ENCODE results near the gene ARAP2. TPM values are rescaled to one million over a fixed set of nuclear protein-coding genes. Genes with fewer than 3 reads are reported as not detected.

The ARAP2 gene
- total RNA-seq, 1 donor from 2014 or later = 59.1 TPM

DNA sequence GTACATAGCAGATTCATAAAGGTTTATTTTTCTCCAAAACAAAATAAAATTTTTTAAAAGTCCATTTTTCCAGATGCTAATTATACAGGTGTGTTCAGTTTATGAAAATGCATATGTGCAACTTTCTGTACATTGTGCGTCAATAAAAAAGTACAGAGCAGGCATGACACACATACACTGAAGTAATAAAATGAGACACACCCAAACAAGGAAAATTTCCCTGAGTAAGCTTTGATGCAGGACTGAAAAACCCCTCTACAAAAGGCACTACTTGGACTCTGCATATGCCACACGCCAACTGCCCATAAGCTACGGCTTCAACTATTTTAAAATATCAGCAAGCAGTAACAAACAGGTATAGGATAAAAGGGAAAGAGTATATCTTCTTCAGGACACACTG lies 13.8 kb downstream of the ARAP2 start:
- TF ChIP-seq, protein P1, sequence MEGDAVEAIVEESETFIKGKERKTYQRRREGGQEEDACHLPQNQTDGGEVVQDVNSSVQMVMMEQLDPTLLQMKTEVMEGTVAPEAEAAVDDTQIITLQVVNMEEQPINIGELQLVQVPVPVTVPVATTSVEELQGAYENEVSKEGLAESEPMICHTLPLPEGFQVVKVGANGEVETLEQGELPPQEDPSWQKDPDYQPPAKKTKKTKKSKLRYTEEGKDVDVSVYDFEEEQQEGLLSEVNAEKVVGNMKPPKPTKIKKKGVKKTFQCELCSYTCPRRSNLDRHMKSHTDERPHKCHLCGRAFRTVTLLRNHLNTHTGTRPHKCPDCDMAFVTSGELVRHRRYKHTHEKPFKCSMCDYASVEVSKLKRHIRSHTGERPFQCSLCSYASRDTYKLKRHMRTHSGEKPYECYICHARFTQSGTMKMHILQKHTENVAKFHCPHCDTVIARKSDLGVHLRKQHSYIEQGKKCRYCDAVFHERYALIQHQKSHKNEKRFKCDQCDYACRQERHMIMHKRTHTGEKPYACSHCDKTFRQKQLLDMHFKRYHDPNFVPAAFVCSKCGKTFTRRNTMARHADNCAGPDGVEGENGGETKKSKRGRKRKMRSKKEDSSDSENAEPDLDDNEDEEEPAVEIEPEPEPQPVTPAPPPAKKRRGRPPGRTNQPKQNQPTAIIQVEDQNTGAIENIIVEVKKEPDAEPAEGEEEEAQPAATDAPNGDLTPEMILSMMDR (IDR thresholded peaks at IDR 0.05) = no peak
- H3K36me3 Mint-ChIP-seq (ENCODE audit: low read depth) = peaks cover 32% of the 10 kb centered on the region
- H3K27ac Mint-ChIP-seq = no peak overlapping the region
- ChIA-PET CTCF (no interaction called here), POLR2A (interaction anchor here (0.7 to 1.0 kb wide), 2 partner anchors 12 to 14 kb away, joined by 3 read pairs; partner anchors contain the start of gene ARAP2)
- no peak for ATAC-seq (ENCODE audit: low read depth)
- intact Hi-C loops (cut with micrococcal nuclease) = no loop called here
- peaks cover 75% of the 10 kb centered on the region for H3K4me1 Mint-ChIP-seq
- DNase-seq = no peak
- H3K9me3 Mint-ChIP-seq = peaks cover 4% of the 10 kb centered on the region
- no peaks in the 10 kb centered on the region for H3K27me3 Mint-ChIP-seq
- H3K4me3 Mint-ChIP-seq = no peak overlapping the region

DNA sequence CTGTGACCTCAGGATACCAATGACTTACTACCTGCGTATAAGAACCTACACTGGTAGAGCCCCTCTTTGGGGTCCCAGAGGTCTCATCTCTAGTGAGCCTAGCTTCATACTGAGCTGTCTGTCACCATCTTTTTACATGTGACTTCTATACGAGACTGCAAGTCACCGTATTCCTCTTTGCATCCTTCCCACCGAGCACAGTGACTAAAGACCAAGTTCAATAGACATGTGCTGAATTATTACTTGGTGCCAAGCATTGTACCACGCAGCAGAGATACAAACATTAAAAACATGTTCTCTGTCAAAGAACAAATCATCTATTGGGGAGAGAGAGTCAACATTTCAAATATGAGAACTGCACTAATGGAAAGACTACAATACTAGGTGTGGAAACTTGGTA lies 16.4 kb downstream of the ARAP2 start:
- no peak overlapping the region for H3K4me3 Mint-ChIP-seq
- H3K27ac Mint-ChIP-seq = peak overlapping the region; percentile 27
- intact Hi-C loops (cut with micrococcal nuclease) = loop anchor here (2.0 kb wide), 1 partner anchor 15 kb away; no protein-coding TSS in a partner anchor
- H3K9me3 Mint-ChIP-seq = no peaks in the 10 kb centered on the region
- TF ChIP-seq, protein P1 (IDR thresholded peaks at IDR 0.05) = no peak
- DNase-seq (no peak), ATAC-seq (ENCODE audit: low read depth) (no peak)
- CTCF ChIA-PET = no interaction called here
- POLR2A ChIA-PET = no interaction called here
- peaks cover 16% of the 10 kb centered on the region for H3K36me3 Mint-ChIP-seq (ENCODE audit: low read depth)
- no peaks in the 10 kb centered on the region for H3K27me3 Mint-ChIP-seq
- H3K4me1 Mint-ChIP-seq = peaks cover 69% of the 10 kb centered on the region

DNA sequence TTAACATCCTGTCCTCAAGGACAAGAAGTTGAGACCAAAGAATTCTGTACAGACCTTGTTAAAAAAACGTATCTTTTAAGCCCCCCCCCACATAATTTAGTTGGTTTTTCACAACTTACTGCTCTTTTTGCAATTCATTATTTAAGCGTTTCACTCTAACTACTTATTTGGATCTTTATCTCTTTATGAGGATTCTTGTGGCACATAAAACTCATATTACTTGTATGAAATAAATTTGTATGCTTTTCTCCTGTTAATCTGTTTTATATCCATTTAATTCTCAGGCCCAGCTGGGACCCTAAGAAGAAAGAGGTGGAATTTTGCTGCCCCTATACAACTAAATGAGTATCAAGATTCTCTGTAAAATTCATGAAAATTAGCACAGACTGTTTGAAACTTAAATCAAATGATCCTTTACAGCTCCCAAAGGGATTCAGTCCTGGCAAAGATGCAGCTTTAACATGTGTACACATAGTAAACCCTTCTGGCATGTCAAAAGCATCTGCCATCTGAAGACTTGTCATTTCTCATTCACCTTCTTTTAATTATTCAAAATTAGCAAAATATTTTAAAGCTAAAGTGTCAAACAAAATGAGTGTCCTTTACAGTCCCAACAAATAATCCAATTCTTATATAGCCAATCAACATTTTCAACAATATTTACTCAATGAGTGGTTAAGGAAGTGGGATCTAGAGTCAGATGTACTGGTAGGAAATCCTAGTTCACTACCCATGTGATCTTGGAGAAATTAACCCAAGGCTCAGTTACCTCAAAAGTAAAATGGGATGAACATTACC lies 17.7 kb downstream of the ARAP2 start:
- CTCF ChIA-PET = interaction anchor here (0.7 kb wide), 1 partner anchor 8 kb away, joined by 3 read pairs; no protein-coding TSS in a partner anchor
- peaks cover 17% of the 10 kb centered on the region for H3K36me3 Mint-ChIP-seq (ENCODE audit: low read depth)
- no peak for ATAC-seq (ENCODE audit: low read depth)
- DNase-seq = no peak
- H3K4me1 Mint-ChIP-seq = peaks cover 68% of the 10 kb centered on the region
- H3K9me3 Mint-ChIP-seq = no peaks in the 10 kb centered on the region
- POLR2A ChIA-PET = interaction anchor here (1.8 to 2.4 kb wide), 2 partner anchors 16 to 18 kb away, joined by 5 to 7 read pairs; partner anchors contain the start of gene ARAP2
- TF ChIP-seq, protein P1 (IDR thresholded peaks at IDR 0.05) = no peak
- no peaks in the 10 kb centered on the region for H3K27me3 Mint-ChIP-seq
- H3K27ac Mint-ChIP-seq = no peak overlapping the region
- no peak overlapping the region for H3K4me3 Mint-ChIP-seq
- intact Hi-C loops (cut with micrococcal nuclease) = loop anchor here (2.0 kb wide), 1 partner anchor 14 kb away; no protein-coding TSS in a partner anchor

DNA sequence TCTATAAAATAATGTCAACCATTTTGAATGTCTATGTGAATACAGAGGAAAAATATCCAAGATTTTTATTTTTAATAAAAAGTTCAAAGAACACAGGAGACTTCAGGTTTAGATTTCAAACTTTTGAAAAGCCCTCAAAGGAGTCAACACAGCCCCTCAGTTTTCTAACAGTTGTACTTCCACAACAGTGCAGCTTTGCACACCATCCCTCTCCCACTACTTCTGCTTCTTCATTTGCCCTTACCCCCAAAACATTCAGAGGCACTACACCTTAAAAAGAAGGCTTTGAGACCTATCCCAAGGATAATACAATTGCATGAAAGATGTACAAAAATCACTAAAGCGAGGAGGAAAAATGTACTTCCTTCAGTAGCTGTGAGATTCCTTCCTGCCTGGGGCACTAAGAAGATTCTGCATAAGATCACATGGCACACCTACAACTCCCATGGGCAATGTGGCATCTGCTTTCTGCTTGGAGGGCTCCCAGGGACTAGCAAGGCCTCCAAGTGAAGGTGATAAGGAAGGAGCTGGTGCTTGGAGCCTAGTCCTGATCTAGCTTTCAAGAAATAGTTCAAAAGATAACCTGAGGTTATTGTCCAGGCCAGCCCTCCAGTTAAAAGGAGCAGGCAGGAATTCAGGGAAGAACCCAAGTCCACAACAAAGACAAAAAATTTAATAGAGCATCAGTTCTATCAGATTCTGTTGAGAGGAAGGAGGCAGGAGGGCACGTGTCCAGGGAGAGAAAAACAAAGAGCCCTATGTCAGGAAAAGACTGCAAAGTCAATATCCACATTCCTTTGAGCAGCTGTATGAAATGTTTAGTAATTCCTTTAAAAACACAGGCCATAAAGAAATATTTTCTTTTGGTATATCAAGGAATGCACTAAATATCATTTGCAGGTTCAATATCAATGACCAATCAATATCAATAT lies 19.1 kb downstream of the ARAP2 start:
- ChIA-PET CTCF (interaction anchor here (0.9 kb wide), 1 partner anchor 175 kb away, joined by 3 read pairs; no protein-coding TSS in a partner anchor), POLR2A (interaction anchor here (1.8 to 2.4 kb wide), 2 partner anchors 17 to 19 kb away, joined by 5 to 7 read pairs; partner anchors contain the start of gene ARAP2)
- Mint-ChIP-seq H3K36me3 (ENCODE audit: low read depth) (peaks cover 14% of the 10 kb centered on the region), H3K4me1 (peaks cover 61% of the 10 kb centered on the region), H3K27ac (peak overlapping the region; percentile 72), H3K9me3 (no peaks in the 10 kb centered on the region), H3K27me3 (no peaks in the 10 kb centered on the region), H3K4me3 (peak overlapping the region; percentile 11)
- peak; percentile 78 for ATAC-seq (ENCODE audit: low read depth)
- intact Hi-C loops (cut with micrococcal nuclease) = loop anchor here (1.0 kb wide), 1 partner anchor 17 kb away; no protein-coding TSS in a partner anchor
- DNase-seq = peak; percentile 16
- TF ChIP-seq, protein P1 (IDR thresholded peaks at IDR 0.05) = no peak
